ENCODE data around the gene SESN1. TPM values are rescaled to one million over a fixed set of nuclear protein-coding genes. Genes with fewer than 3 reads are reported as not detected.

The SESN1 gene
- total RNA-seq, 4 donors from 2014 or later: 73.3 to 253 (median 128) TPM

- Histone ChIP-seq H3K27me3 (no peaks in the 10 kb centered on the region), H3K36me3 (no peaks in the 10 kb centered on the region), H3K9me3 (no peaks in the 10 kb centered on the region), H3K4me3 (no peak overlapping the region), H3K4me1 (peaks cover 57 to 84% of the 10 kb centered on the region in 2 donors), H3K27ac (peak overlapping the region in 3 of 4 donors; percentile 0 to 70 (median 37))
- in situ Hi-C loops (cut with MboI; ENCODE audit: low sequenced_read_pairs in 4 of 4): no loop called here
- TF ChIP-seq CTCF (IDR thresholded peaks at IDR 0.05 in 4 of 5, conservative IDR thresholded peaks at IDR 0.05 in 1 of 5) (no peak), POLR2A (IDR thresholded peaks at IDR 0.05) (no peak)
- no peak for ATAC-seq
- intact Hi-C loops (cut with DNase I; ENCODE audit: low total_unique reads): no loop called here
- no peak for DNase-seq
Observed at GRCh38 chr6:109034526-109034925, 60.1 kb downstream of the SESN1 start.

DNA sequence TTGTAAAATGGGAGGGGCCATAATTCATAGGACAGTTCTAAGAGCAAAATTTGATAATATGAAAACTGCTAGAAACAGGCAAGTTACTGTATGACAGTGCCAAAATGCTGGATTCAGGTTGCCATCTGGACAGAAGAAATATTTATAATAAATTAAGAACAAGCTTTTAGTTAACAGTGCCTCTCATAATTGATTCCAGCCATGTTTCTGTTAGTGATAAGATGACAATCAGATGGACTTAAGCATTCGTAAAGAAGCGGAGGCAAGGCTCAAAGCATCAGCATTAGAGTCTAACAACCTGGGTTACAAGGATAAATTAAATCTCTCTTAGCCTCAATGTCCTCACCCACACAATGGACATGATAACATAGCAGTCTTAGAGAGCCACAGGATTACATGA lies 61.0 kb downstream of the SESN1 start:
- in situ Hi-C loops (cut with MboI; ENCODE audit: low sequenced_read_pairs in 4 of 4): no loop called here
- Histone ChIP-seq H3K4me1 (peaks cover 62 to 84% of the 10 kb centered on the region in 2 donors), H3K27ac (peak overlapping the region in 2 of 4 donors; percentile 34 to 70), H3K4me3 (no peak overlapping the region), H3K27me3 (no peaks in the 10 kb centered on the region), H3K9me3 (no peaks in the 10 kb centered on the region), H3K36me3 (no peaks in the 10 kb centered on the region)
- intact Hi-C loops (cut with DNase I; ENCODE audit: low total_unique reads): no loop called here
- ATAC-seq: no peak
- no peak for TF ChIP-seq CTCF (IDR thresholded peaks at IDR 0.05 in 4 of 5, conservative IDR thresholded peaks at IDR 0.05 in 1 of 5)
- TF ChIP-seq POLR2A (IDR thresholded peaks at IDR 0.05): no peak
- DNase-seq: no peak

DNA sequence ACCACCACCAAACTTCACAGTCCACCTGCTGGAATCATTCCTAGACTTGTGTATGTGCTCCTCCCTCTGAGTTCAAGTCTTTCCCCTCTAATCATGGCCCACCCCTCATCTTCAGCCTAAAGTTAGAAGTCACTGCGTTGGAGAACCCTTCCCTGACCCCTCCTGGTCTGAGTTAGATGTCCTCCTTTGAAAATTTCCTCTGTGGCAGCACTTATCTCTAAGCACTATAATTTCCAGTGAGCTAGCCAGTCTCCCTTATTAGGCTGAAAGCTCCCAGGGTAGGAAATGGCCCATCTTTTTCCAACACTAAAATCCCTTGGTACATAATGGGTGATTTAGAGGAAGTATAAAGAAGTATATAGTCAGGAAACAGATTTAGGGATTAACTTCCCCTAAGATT lies 63.2 kb downstream of the SESN1 start:
- H3K4me1 ChIP-seq: peaks cover 46 to 76% of the 10 kb centered on the region in 2 donors
- DNase-seq (no peak), ATAC-seq (no peak)
- TF ChIP-seq POLR2A (IDR thresholded peaks at IDR 0.05) (no peak), CTCF (IDR thresholded peaks at IDR 0.05 in 4 of 5, conservative IDR thresholded peaks at IDR 0.05 in 1 of 5) (no peak)
- intact Hi-C loops (cut with DNase I; ENCODE audit: low total_unique reads) (no loop called here), in situ Hi-C loops (cut with MboI; ENCODE audit: low sequenced_read_pairs in 4 of 4) (no loop called here)
- no peaks in the 10 kb centered on the region for H3K9me3 ChIP-seq
- no peaks in the 10 kb centered on the region for H3K27me3 ChIP-seq
- no peaks in the 10 kb centered on the region for H3K36me3 ChIP-seq
- peak overlapping the region in 3 of 4 donors; percentile 2 to 69 (median 60) for H3K27ac ChIP-seq
- H3K4me3 ChIP-seq: no peak overlapping the region

GRCh38 chr6:109029313-109029712 lies 65.3 kb downstream of the SESN1 start:
- in situ Hi-C loops (cut with MboI; ENCODE audit: low sequenced_read_pairs in 4 of 4): no loop called here
- Histone ChIP-seq H3K4me3 (no peak overlapping the region), H3K9me3 (no peaks in the 10 kb centered on the region), H3K27me3 (no peaks in the 10 kb centered on the region), H3K27ac (peak overlapping the region; percentile 42 to 69 (median 52)), H3K4me1 (peaks cover 50 to 84% of the 10 kb centered on the region in 2 donors), H3K36me3 (no peaks in the 10 kb centered on the region)
- intact Hi-C loops (cut with DNase I; ENCODE audit: low total_unique reads): no loop called here
- TF ChIP-seq POLR2A (IDR thresholded peaks at IDR 0.05): no peak
- no peak for TF ChIP-seq CTCF (IDR thresholded peaks at IDR 0.05 in 4 of 5, conservative IDR thresholded peaks at IDR 0.05 in 1 of 5)
- no peak for DNase-seq
- no peak for ATAC-seq

GRCh38 chr6:109028439-109028838 lies 66.2 kb downstream of the SESN1 start:
- no peaks in the 10 kb centered on the region for H3K27me3 ChIP-seq
- TF ChIP-seq CTCF (IDR thresholded peaks at IDR 0.05 in 4 of 5, conservative IDR thresholded peaks at IDR 0.05 in 1 of 5) (no peak), POLR2A (IDR thresholded peaks at IDR 0.05) (no peak)
- no peaks in the 10 kb centered on the region for H3K36me3 ChIP-seq
- intact Hi-C loops (cut with DNase I; ENCODE audit: low total_unique reads) (no loop called here), in situ Hi-C loops (cut with MboI; ENCODE audit: low sequenced_read_pairs in 4 of 4) (no loop called here)
- no peak overlapping the region for H3K4me3 ChIP-seq
- DNase-seq: no peak
- peaks cover 59 to 85% of the 10 kb centered on the region in 2 donors for H3K4me1 ChIP-seq
- ATAC-seq: peak in 1 of 2 donors; percentile 35
- H3K9me3 ChIP-seq: no peaks in the 10 kb centered on the region
- H3K27ac ChIP-seq: peak overlapping the region; percentile 42 to 69 (median 52)
